B cell (primary cell): ENCODE measurements around the gene PEAK1. TPM values are rescaled to one million over a fixed set of nuclear protein-coding genes. Genes with fewer than 3 reads are reported as not detected.

Experiments
- ATAC-seq: fragments of 200-7000 bp; cut with Tn5 transposase; one replicate; pipeline ENCODE4 v1.10.0; 2021; ENCODE audit warnings: low read depth, mild to moderate bottlenecking, moderate number of reproducible peaks, moderate library complexity
- CTCF ChIA-PET: fragments of 350-600 bp; sonication (Branson Sonifier 250); formaldehyde crosslinking; loops from one replicate; lab custom pipeline; 2021; ENCODE audit warnings: antibody characterized with exemption, inconsistent platforms; lab: Charles Lee
- POLR2A ChIA-PET: fragments of 350-600 bp; sonication (Branson Sonifier 250); formaldehyde crosslinking; loops from one replicate; lab custom pipeline; 2021; ENCODE audit warnings: antibody characterized with exemption; lab: Charles Lee
- DNase-seq: peaks from one replicate; pipeline ENCODE4 v3.0.0; 2013
- H2AFZ ChIP-seq: 2 replicates; pipeline ENCODE4 v1.6.1; 2012; ENCODE audit warnings: mild to moderate bottlenecking, low read depth, low read length; ENCODE audit not compliant: insufficient read depth, poor library complexity, severe bottlenecking
- H3K27ac ChIP-seq, 2 donors: 1 replicate in 1 of 2; 2 replicates in 1 of 2; pipeline ENCODE4 v1.5.1; 2012 to 2013; ENCODE audit warnings: low read length in 2 of 2, mild to moderate bottlenecking in 2 of 2, moderate library complexity in 1 of 2
- H3K27me3 ChIP-seq, 4 experiments: fragments of 200-600 bp in 1 of 4; sonication (generic) in 1 of 4; replicated peaks in 1 of 4; 1 replicate in 2 of 4; 2 replicates in 2 of 4; pipeline versions ENCODE4 v1.6.1 to v1.7.0; 2013 to 2016; ENCODE audit warnings: low read length in 3 of 4, mild to moderate bottlenecking in 2 of 4, mixed read lengths in 1 of 4, moderate library complexity in 1 of 4; ENCODE audit not compliant: insufficient read depth in 4 of 4, control insufficient read depth in 3 of 4; ENCODE audit errors: control extremely low read depth in 1 of 4
- H3K36me3 ChIP-seq, 2 experiments: replicated peaks in 1 of 2; 1 replicate in 1 of 2; 2 replicates in 1 of 2; pipeline versions ENCODE4 v1.6.1 to v1.7.1; 2013; ENCODE audit warnings: low read length in 1 of 2; ENCODE audit not compliant: insufficient read depth in 2 of 2, control insufficient read depth in 1 of 2; ENCODE audit errors: control extremely low read depth in 1 of 2, extremely low read depth in 1 of 2
- H3K4me1 ChIP-seq, 2 donors: fragments of 200-600 bp in 1 of 2; sonication (generic) in 1 of 2; 1 replicate in 1 of 2; 2 replicates in 1 of 2; pipeline versions ENCODE4 v1.5.1 to v1.6.1; 2013 to 2017; ENCODE audit warnings: low read length in 2 of 2; ENCODE audit not compliant: control insufficient read depth in 2 of 2, insufficient read depth in 2 of 2
- H3K4me2 ChIP-seq: replicated peaks from 2 replicates; pipeline ENCODE3; 2012; ENCODE audit warnings: mild to moderate bottlenecking, low read depth, low read length; ENCODE audit not compliant: poor library complexity, severe bottlenecking
- H3K4me3 ChIP-seq, 5 experiments: fragments of 200-600 bp in 1 of 5; sonication (generic) in 1 of 5; 1 replicate in 3 of 5; 2 replicates in 2 of 5; pipeline versions ENCODE4 v1.5.1 to v1.7.0; 2011 to 2016; ENCODE audit warnings: low read length in 4 of 5, mild to moderate bottlenecking in 4 of 5, low read depth in 2 of 5, control low read depth in 1 of 5, moderate library complexity in 1 of 5; ENCODE audit not compliant: insufficient read depth in 1 of 5; ENCODE audit errors: control extremely low read depth in 1 of 5, extremely low read depth in 1 of 5
- H3K79me2 ChIP-seq: fragments of 200-600 bp; sonication (generic); one replicate; pipeline ENCODE4 v1.6.0; 2016; ENCODE audit warnings: low read length; ENCODE audit not compliant: control insufficient read depth, insufficient read depth
- H3K9ac ChIP-seq: fragments of 200-600 bp; sonication (generic); 2 replicates; pipeline ENCODE4 v1.6.1; 2017; ENCODE audit warnings: mild to moderate bottlenecking, low read length, moderate library complexity
- H3K9me3 ChIP-seq, 3 donors: one replicate each; pipeline versions ENCODE4 v1.6.1 to v1.7.1; 2013; ENCODE audit warnings: low read length in 2 of 3; ENCODE audit not compliant: control insufficient read depth in 2 of 3, insufficient read depth in 1 of 3; ENCODE audit errors: control extremely low read depth in 1 of 3
- H4K20me1 ChIP-seq: 2 replicates; pipeline ENCODE4 v1.6.0; 2012; ENCODE audit warnings: mild to moderate bottlenecking, low read length; ENCODE audit not compliant: insufficient read depth, control insufficient read depth, poor library complexity, severe bottlenecking
- H3K27ac Mint-ChIP-seq: one replicate; pipeline ENCODE4 v1.8.0; 2021; ENCODE audit warnings: mixed read lengths
- H3K27me3 Mint-ChIP-seq: one replicate; pipeline ENCODE4 v1.8.0; 2021; ENCODE audit warnings: mixed read lengths
- H3K4me1 Mint-ChIP-seq: one replicate; pipeline ENCODE4 v1.8.0; 2021; ENCODE audit warnings: mixed read lengths
- H3K4me3 Mint-ChIP-seq: one replicate; pipeline ENCODE4 v1.8.0; 2021; ENCODE audit warnings: mixed read lengths
- H3K9me3 Mint-ChIP-seq: one replicate; pipeline ENCODE4 v1.8.0; 2022; ENCODE audit warnings: mixed read lengths; ENCODE audit not compliant: insufficient read depth
- EZH2 ChIP-seq: IDR thresholded peaks from 2 replicates; pipeline ENCODE4 v1.6.1; 2012; ENCODE audit warnings: borderline replicate concordance, low read depth, mild to moderate bottlenecking, moderate library complexity, low read length; ENCODE audit not compliant: insufficient read depth, poor library complexity, severe bottlenecking
- WGBS: methylation state at CpG from one replicate; pipeline ENCODE4 v1.1.5; 2013; ENCODE audit warnings: missing lambda C conversion rate; ENCODE audit not compliant: insufficient coverage; 5-methylcytosine and 5-hydroxymethylcytosine counted together
- intact Hi-C: fragments of 100-400 bp; cut with micrococcal nuclease; formaldehyde crosslinking; loops from one replicate; pipeline ENCODE4 v1.10.0; 2022
- polyA plus RNA-seq: library from polyadenylated mRNA; depleted of rRNA; stranded (reverse); fragments of >200 nt; gene quantifications from 2 replicates; pipeline ENCODE4 v1.2.3, GENCODE V29; 2012
- total RNA-seq, 2 donors: library from RNA; stranded (reverse); fragments of 120-200 nt in 1 of 2; gene quantifications; 1 replicate in 1 of 2; 2 replicates in 1 of 2; pipeline versions ENCODE4 v1.2.3 to v1.2.4, GENCODE V29; 2013 to 2022
- TF ChIP-seq, protein P1 (sequence below): fragments of 200-600 bp; IDR thresholded peaks from one replicate; pipeline ENCODE4 v1.8.0; 2022; ENCODE audit warnings: antibody characterized with exemption, mild to moderate bottlenecking

Gene PEAK1
- total and polyA plus RNA-seq, 2 donors (not counting 1 experiment from before 2014, with no cell fraction given): 13.4 to 38.0 TPM

DNA sequence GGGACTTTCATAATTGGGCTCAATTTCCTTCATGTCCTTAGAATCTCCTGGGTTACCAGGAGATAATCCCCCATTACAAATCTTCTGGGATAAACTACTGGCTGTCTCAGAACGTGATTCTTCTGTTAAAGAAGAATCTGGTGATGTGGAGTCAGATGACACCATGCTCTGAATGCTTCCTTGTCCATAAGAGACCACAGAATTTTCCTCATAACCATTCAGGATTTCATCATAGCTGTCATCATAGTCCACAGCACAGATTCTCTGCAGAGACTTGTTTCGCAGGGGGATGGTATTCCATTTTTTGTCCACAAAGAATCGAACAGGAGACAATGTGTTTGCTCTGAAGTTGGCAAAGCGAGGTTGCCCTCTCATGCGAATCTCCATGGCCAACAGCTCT lies 239.1 kb downstream of the PEAK1 start:
- Mint-ChIP-seq H3K27ac (peak overlapping the region; percentile 88), H3K4me1 (peaks cover 66% of the 10 kb centered on the region), H3K9me3 (no peaks in the 10 kb centered on the region), H3K27me3 (no peaks in the 10 kb centered on the region), H3K4me3 (peak overlapping the region; percentile 75)
- Histone ChIP-seq H2AFZ (no peak overlapping the region), H3K27ac (peak overlapping the region; percentile 76 to 84), H3K9ac (peak overlapping the region; percentile 51), H3K36me3 (no peaks in the 10 kb centered on the region), H4K20me1 (no peaks in the 10 kb centered on the region), H3K9me3 (no peaks in the 10 kb centered on the region), H3K27me3 (no peaks in the 10 kb centered on the region), H3K79me2 (peaks cover 2% of the 10 kb centered on the region), H3K4me3 (peak overlapping the region in 1 of 5 experiments; percentile 50), H3K4me2 (peak overlapping the region; percentile 80), H3K4me1 (peaks cover 67 to 73% of the 10 kb centered on the region in 2 donors)
- TF ChIP-seq, protein P1, sequence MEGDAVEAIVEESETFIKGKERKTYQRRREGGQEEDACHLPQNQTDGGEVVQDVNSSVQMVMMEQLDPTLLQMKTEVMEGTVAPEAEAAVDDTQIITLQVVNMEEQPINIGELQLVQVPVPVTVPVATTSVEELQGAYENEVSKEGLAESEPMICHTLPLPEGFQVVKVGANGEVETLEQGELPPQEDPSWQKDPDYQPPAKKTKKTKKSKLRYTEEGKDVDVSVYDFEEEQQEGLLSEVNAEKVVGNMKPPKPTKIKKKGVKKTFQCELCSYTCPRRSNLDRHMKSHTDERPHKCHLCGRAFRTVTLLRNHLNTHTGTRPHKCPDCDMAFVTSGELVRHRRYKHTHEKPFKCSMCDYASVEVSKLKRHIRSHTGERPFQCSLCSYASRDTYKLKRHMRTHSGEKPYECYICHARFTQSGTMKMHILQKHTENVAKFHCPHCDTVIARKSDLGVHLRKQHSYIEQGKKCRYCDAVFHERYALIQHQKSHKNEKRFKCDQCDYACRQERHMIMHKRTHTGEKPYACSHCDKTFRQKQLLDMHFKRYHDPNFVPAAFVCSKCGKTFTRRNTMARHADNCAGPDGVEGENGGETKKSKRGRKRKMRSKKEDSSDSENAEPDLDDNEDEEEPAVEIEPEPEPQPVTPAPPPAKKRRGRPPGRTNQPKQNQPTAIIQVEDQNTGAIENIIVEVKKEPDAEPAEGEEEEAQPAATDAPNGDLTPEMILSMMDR: no peak
- no peak for TF ChIP-seq EZH2
- WGBS: 91% methylated on average over 4 of the region's 5 CpGs
- ATAC-seq (no peak), DNase-seq (no peak)
- ChIA-PET POLR2A (no interaction called here), CTCF (interaction anchor here (1.6 to 14.0 kb wide), 5 partner anchors 20 to 362 kb away, joined by 3 to 252 read pairs (median 10); no protein-coding TSS in a partner anchor)
- intact Hi-C loops: loop anchor here (1.0 to 5.0 kb wide), 3 partner anchors 9 to 248 kb away; partner anchors contain the start of gene RCN2

DNA sequence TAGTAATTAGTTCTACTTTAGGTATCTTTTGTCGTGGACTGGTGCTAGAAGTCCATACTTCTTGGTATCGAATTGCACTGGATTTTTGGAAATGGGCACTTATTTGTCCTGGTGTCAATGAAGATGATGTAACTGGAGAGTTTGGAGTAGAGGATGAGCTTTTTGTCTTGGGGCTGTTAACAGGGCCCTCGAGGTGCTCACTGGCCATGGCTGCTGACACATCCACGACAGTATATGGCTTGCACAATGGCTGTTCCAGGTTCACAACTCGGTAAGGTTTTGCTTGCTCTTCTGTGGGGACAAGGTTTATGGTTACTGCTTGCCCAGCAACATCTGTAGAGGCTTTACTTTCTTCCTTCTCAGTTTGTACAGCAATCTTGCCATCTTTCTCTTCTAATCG lies 239.6 kb downstream of the PEAK1 start:
- H3K4me1 Mint-ChIP-seq: peaks cover 62% of the 10 kb centered on the region
- no peaks in the 10 kb centered on the region for H3K9me3 ChIP-seq
- no peaks in the 10 kb centered on the region for H3K9me3 Mint-ChIP-seq
- POLR2A ChIA-PET: no interaction called here
- intact Hi-C loops: loop anchor here (2.0 to 5.0 kb wide), 2 partner anchors 19 to 248 kb away; partner anchors contain the start of gene RCN2
- peak overlapping the region; percentile 0 for H3K9ac ChIP-seq
- peak overlapping the region; percentile 76 to 84 for H3K27ac ChIP-seq
- H3K27me3 ChIP-seq: no peaks in the 10 kb centered on the region
- peak overlapping the region; percentile 88 for H3K27ac Mint-ChIP-seq
- DNase-seq: no peak
- no peak for TF ChIP-seq EZH2
- TF ChIP-seq, protein P1: no peak
- H2AFZ ChIP-seq: no peak overlapping the region
- ATAC-seq: no peak
- H3K4me3 Mint-ChIP-seq: peak overlapping the region; percentile 68
- no peaks in the 10 kb centered on the region for H3K79me2 ChIP-seq
- CTCF ChIA-PET: interaction anchor here (0.6 to 14.0 kb wide), 5 partner anchors 20 to 362 kb away, joined by 3 to 252 read pairs (median 6); no protein-coding TSS in a partner anchor
- no peaks in the 10 kb centered on the region for H3K27me3 Mint-ChIP-seq
- H3K4me2 ChIP-seq: peak overlapping the region; percentile 80
- H3K4me1 ChIP-seq: peaks cover 62 to 69% of the 10 kb centered on the region in 2 donors
- H4K20me1 ChIP-seq: no peaks in the 10 kb centered on the region
- H3K36me3 ChIP-seq: no peaks in the 10 kb centered on the region
- WGBS: 89% methylated on average over 5 of the region's 6 CpGs
- H3K4me3 ChIP-seq: peak overlapping the region in 1 of 5 experiments; percentile 2
